Activated CD8-positive, alpha-beta T cell treated with anti-CD3 and anti-CD28 coated beads for 36 hours (primary cell): ENCODE data around the gene MYEOV. TPM values are rescaled to one million over a fixed set of nuclear protein-coding genes. Genes with fewer than 3 reads are reported as not detected.

ENCODE experiments used
- ATAC-seq: fragments of 200-7000 bp; cut with Tn5 transposase; one replicate; pipeline ENCODE4 v1.10.0; 2021; ENCODE audit warnings: mild to moderate bottlenecking, moderate library complexity
- CTCF ChIA-PET: fragments of 350-600 bp; sonication (Branson Sonifier 250); formaldehyde crosslinking; loops from one replicate; lab custom pipeline; 2021; ENCODE audit warnings: antibody characterized with exemption; lab: Charles Lee
- POLR2A ChIA-PET: fragments of 350-600 bp; sonication (Branson Sonifier 250); formaldehyde crosslinking; loops from one replicate; lab custom pipeline; 2021; ENCODE audit warnings: antibody characterized with exemption; lab: Charles Lee
- DNase-seq: peaks from one replicate; pipeline ENCODE4 v3.0.0-alpha.2; 2020
- H3K27ac Mint-ChIP-seq: one replicate; pipeline ENCODE4 v1.8.0; 2021; ENCODE audit warnings: mild to moderate bottlenecking, mixed read lengths
- H3K27me3 Mint-ChIP-seq: one replicate; pipeline ENCODE4 v1.8.0; 2021; ENCODE audit warnings: mixed read lengths
- H3K36me3 Mint-ChIP-seq: one replicate; pipeline ENCODE4 v1.8.0; 2021; ENCODE audit warnings: low read depth, mixed read lengths
- H3K4me1 Mint-ChIP-seq: one replicate; pipeline ENCODE4 v1.8.0; 2021; ENCODE audit warnings: low read depth, mixed read lengths
- H3K4me3 Mint-ChIP-seq: one replicate; pipeline ENCODE4 v1.8.0; 2021; ENCODE audit warnings: mild to moderate bottlenecking, moderate library complexity, mixed read lengths
- H3K9me3 Mint-ChIP-seq: one replicate; pipeline ENCODE4 v1.8.0; 2021; ENCODE audit warnings: mixed read lengths
- CTCF ChIP-seq: fragments of 200-600 bp; IDR thresholded peaks from one replicate; pipeline ENCODE4 v1.8.0; 2022; ENCODE audit warnings: antibody characterized with exemption, mild to moderate bottlenecking
- intact Hi-C: fragments of 100-400 bp; cut with micrococcal nuclease; formaldehyde crosslinking; loops from one replicate; pipeline ENCODE4 v1.10.0; 2022
- total RNA-seq, 2 experiments: library from RNA; stranded (reverse); gene quantifications; one replicate each; pipeline ENCODE4 v1.2.3, GENCODE V29; 2021

Gene MYEOV
- total RNA-seq, 2 experiments from 2014 or later, result not detected

DNA sequence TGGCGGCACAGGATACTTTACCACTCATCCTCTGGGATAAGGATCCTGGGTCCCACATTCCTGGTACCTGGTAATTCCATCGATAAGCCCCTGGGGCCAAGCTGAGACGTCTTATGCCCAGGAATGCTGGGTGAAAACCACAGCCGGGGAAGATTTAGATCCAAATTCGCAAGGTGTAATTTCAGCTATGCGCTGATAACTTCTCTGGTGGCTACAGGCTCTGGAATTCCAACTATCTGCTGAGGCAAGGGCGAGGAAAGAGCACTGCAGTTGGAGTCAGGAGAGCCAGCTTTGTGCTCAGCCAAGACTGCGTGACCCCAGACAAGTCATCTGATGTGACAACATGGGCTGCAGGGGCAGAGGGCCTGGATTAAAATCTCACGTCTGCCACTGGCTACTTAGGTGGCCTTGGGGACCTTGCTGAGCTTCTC lies 9.9 kb upstream of the MYEOV start:
- CTCF ChIA-PET, result no interaction called here
- ATAC-seq, result no peak
- intact Hi-C loops, result no loop called here

DNA sequence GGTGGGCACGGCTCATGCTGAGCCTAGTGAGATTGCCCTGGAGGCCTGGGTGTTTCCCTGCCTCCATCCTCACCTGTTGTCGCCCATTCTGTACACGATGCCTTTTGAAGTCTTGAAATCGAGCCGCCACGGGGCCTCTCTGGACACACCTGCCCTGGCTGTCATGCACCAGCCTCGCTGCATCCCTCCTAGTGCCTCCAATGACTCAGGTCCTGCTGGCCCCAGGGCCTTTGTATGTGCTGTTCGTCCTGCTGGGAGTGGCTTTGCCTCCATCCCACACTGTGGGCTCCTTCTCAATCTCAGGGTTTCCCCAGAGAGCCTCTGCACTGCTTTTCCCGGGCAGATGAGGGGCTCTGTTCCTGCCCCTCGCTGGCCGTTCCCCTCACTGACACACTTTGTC lies 8.9 kb upstream of the MYEOV start:
- Mint-ChIP-seq H3K9me3 (no peaks in the 10 kb centered on the region), H3K4me3 (no peak overlapping the region), H3K4me1 (no peaks in the 10 kb centered on the region), H3K27ac (no peak overlapping the region), H3K27me3 (peaks cover 1% of the 10 kb centered on the region), H3K36me3 (no peaks in the 10 kb centered on the region)
- ATAC-seq (no peak), DNase-seq (no peak)
- CTCF ChIA-PET, result no interaction called here
- intact Hi-C loops, result no loop called here
- TF ChIP-seq CTCF, result no peak
- POLR2A ChIA-PET, result no interaction called here

More for the DNA sequence above, 9.9 kb upstream of the MYEOV start:
- Mint-ChIP-seq H3K9me3 (no peaks in the 10 kb centered on the region), H3K36me3 (no peaks in the 10 kb centered on the region), H3K27ac (no peak overlapping the region), H3K4me3 (no peak overlapping the region), H3K4me1 (no peaks in the 10 kb centered on the region), H3K27me3 (peaks cover 1% of the 10 kb centered on the region)
- POLR2A ChIA-PET, result no interaction called here
- no peak for TF ChIP-seq CTCF
- no peak for DNase-seq

DNA sequence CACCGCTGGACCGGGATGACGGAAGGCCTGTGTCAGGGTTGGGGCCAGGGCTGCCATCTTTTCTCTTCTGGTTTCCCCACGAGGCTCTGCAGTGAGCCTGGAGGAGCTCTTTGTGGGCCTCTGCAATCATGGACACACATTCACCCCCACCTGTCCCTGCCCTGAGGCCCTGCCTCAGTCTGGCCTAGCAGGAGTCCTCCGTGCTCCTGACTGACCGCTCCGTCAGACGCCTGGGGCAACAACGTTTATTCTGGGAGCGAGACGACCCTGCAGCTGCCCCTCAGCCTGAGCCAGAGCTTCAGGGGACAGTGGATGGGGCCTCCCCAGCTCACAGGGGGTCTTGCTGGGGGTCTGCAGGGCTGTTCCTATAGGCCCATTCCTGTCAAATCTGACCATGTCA lies 8.2 kb upstream of the MYEOV start:
- Mint-ChIP-seq H3K9me3 (no peaks in the 10 kb centered on the region), H3K27ac (no peak overlapping the region), H3K36me3 (no peaks in the 10 kb centered on the region), H3K4me1 (no peaks in the 10 kb centered on the region), H3K27me3 (peaks cover 1% of the 10 kb centered on the region), H3K4me3 (no peak overlapping the region)
- DNase-seq, result no peak
- CTCF ChIA-PET, result no interaction called here
- TF ChIP-seq CTCF, result no peak
- POLR2A ChIA-PET, result no interaction called here
- ATAC-seq, result no peak
- intact Hi-C loops, result no loop called here

- ChIA-PET CTCF (no interaction called here), POLR2A (interaction anchor here (0.6 kb wide), 1 partner anchor 48 kb away, joined by 3 read pairs; no protein-coding TSS in a partner anchor)
- no peaks in the 10 kb centered on the region for H3K4me1 Mint-ChIP-seq
- intact Hi-C loops, result no loop called here
- H3K4me3 Mint-ChIP-seq, result no peak overlapping the region
- H3K27me3 Mint-ChIP-seq, result peaks cover 1% of the 10 kb centered on the region
- DNase-seq (no peak), ATAC-seq (no peak)
- H3K36me3 Mint-ChIP-seq, result no peaks in the 10 kb centered on the region
- H3K9me3 Mint-ChIP-seq, result no peaks in the 10 kb centered on the region
- no peak for TF ChIP-seq CTCF
- no peak overlapping the region for H3K27ac Mint-ChIP-seq
These were observed 7.3 kb upstream of the MYEOV start for GRCh38 chr11:69286374-69287371.
